Activated naive CD8-positive, alpha-beta T cell treated with anti-CD3 and anti-CD28 coated beads for 36 hours (primary cell): Measurements from ENCODE around the gene NPAS4. TPM values are rescaled to one million over a fixed set of nuclear protein-coding genes. Genes with fewer than 3 reads are reported as not detected.
"Not testable (repeated sequence)": the region's sequence is repeated elsewhere in the genome, so short reads cannot be mapped to it uniquely, and the experiment has no call there.

ENCODE experiments used
- DNase-seq: peaks from one replicate; pipeline ENCODE4 v3.0.0; 2021
- H3K27ac Mint-ChIP-seq: one replicate; pipeline ENCODE4 v1.8.0; 2022; ENCODE audit warnings: mild to moderate bottlenecking, moderate library complexity, mixed read lengths
- H3K27me3 Mint-ChIP-seq: one replicate; pipeline ENCODE4 v1.8.0; 2022; ENCODE audit warnings: mild to moderate bottlenecking, mixed read lengths
- H3K36me3 Mint-ChIP-seq: one replicate; pipeline ENCODE4 v1.8.0; 2021; ENCODE audit warnings: mild to moderate bottlenecking, mixed read lengths
- H3K4me1 Mint-ChIP-seq: one replicate; pipeline ENCODE4 v1.8.0; 2021; ENCODE audit warnings: mixed read lengths
- H3K4me3 Mint-ChIP-seq: one replicate; pipeline ENCODE4 v1.8.0; 2022; ENCODE audit warnings: mild to moderate bottlenecking, moderate library complexity, mixed read lengths
- H3K9me3 Mint-ChIP-seq: one replicate; pipeline ENCODE4 v1.8.0; 2022; ENCODE audit warnings: mixed read lengths
- total RNA-seq, 2 experiments: library from RNA; stranded (reverse); gene quantifications; one replicate each; pipeline ENCODE4 v1.2.3, GENCODE V29; 2021

NPAS4 gene
- total RNA-seq, 2 experiments from 2014 or later: 0.16 TPM; not detected in 1

GRCh38 chr11:66459138-66459778 is 38.4 kb downstream of the NPAS4 start:
- peaks cover 2% of the 10 kb centered on the region for H3K36me3 Mint-ChIP-seq
- peak overlapping the region; percentile 84 for H3K27ac Mint-ChIP-seq
- H3K27me3 Mint-ChIP-seq: no peaks in the 10 kb centered on the region
- peak; percentile 26 for DNase-seq
- peaks cover 7% of the 10 kb centered on the region for H3K9me3 Mint-ChIP-seq
- H3K4me1 Mint-ChIP-seq: peaks cover 35% of the 10 kb centered on the region
- no peak overlapping the region for H3K4me3 Mint-ChIP-seq

GRCh38 chr11:66462010-66462409 is 41.2 kb downstream of the NPAS4 start:
- H3K4me1 Mint-ChIP-seq: peaks cover 37% of the 10 kb centered on the region
- H3K9me3 Mint-ChIP-seq: peaks cover 7% of the 10 kb centered on the region
- DNase-seq: no peak
- no peak overlapping the region for H3K27ac Mint-ChIP-seq
- peaks cover 2% of the 10 kb centered on the region for H3K36me3 Mint-ChIP-seq
- H3K27me3 Mint-ChIP-seq: no peaks in the 10 kb centered on the region
- H3K4me3 Mint-ChIP-seq: no peak overlapping the region

GRCh38 chr11:66462911-66463310 is 42.1 kb downstream of the NPAS4 start:
- Mint-ChIP-seq H3K36me3 (peaks cover 2% of the 10 kb centered on the region), H3K4me3 (no peak overlapping the region), H3K27me3 (no peaks in the 10 kb centered on the region), H3K4me1 (peaks cover 42% of the 10 kb centered on the region), H3K27ac (no peak overlapping the region), H3K9me3 (peaks cover 7% of the 10 kb centered on the region)
- DNase-seq: no peak

GRCh38 chr11:66464116-66464515 is 43.3 kb downstream of the NPAS4 start:
- DNase-seq, H3K27me3 Mint-ChIP-seq, H3K27ac Mint-ChIP-seq, H3K4me3 Mint-ChIP-seq, H3K36me3 Mint-ChIP-seq, H3K9me3 Mint-ChIP-seq: not testable (repeated sequence)
- H3K4me1 Mint-ChIP-seq: peaks cover 40% of the 10 kb centered on the region

- peaks cover 7% of the 10 kb centered on the region for H3K9me3 Mint-ChIP-seq
- H3K27me3 Mint-ChIP-seq: no peaks in the 10 kb centered on the region
- no peak overlapping the region for H3K4me3 Mint-ChIP-seq
- DNase-seq: no peak
- H3K36me3 Mint-ChIP-seq: peaks cover 2% of the 10 kb centered on the region
- peaks cover 34% of the 10 kb centered on the region for H3K4me1 Mint-ChIP-seq
- no peak overlapping the region for H3K27ac Mint-ChIP-seq
These were observed 44.1 kb downstream of the NPAS4 start for GRCh38 chr11:66464916-66465315.

GRCh38 chr11:66465373-66466224 is 44.8 kb downstream of the NPAS4 start:
- no peaks in the 10 kb centered on the region for H3K27me3 Mint-ChIP-seq
- peaks cover 2% of the 10 kb centered on the region for H3K36me3 Mint-ChIP-seq
- peak overlapping the region; percentile 60 for H3K27ac Mint-ChIP-seq
- peaks cover 38% of the 10 kb centered on the region for H3K4me1 Mint-ChIP-seq
- peaks cover 7% of the 10 kb centered on the region for H3K9me3 Mint-ChIP-seq
- no peak for DNase-seq
- peak overlapping the region; percentile 81 for H3K4me3 Mint-ChIP-seq

GRCh38 chr11:66466225-66467033 is 45.6 kb downstream of the NPAS4 start, which contains the start of gene PELI3:
TSS of gene PELI3 (plus strand) at chr11:66466905. CDS start at chr11:66468129, 1,224 bp downstream.
- peaks cover 6% of the 10 kb centered on the region for H3K9me3 Mint-ChIP-seq
- H3K4me3 Mint-ChIP-seq: peak within 1 kb of the TSS; percentile 85
- peaks cover 41% of the 10 kb centered on the region for H3K4me1 Mint-ChIP-seq

GRCh38 chr11:66467034-66467659 is 46.3 kb downstream of the NPAS4 start:
- DNase-seq: no peak
- Mint-ChIP-seq H3K27ac (peak overlapping the region; percentile 71), H3K27me3 (no peaks in the 10 kb centered on the region), H3K36me3 (no peaks in the 10 kb centered on the region), H3K4me3 (peak overlapping the region; percentile 85), H3K9me3 (peaks cover 5% of the 10 kb centered on the region), H3K4me1 (peaks cover 41% of the 10 kb centered on the region)

More at GRCh38 chr11:66466225-66467033, 45.6 kb downstream of the NPAS4 start, which contains the start of gene PELI3:
- DNase-seq: peak; percentile 89
- Mint-ChIP-seq H3K27me3 (no peaks in the 10 kb centered on the region), H3K27ac (peak within 1 kb of the TSS; percentile 71), H3K36me3 (peaks cover 2% of the 10 kb centered on the region)

- Mint-ChIP-seq H3K4me1 (peaks cover 37% of the 10 kb centered on the region), H3K36me3 (no peaks in the 10 kb centered on the region), H3K27ac (no peak overlapping the region), H3K27me3 (no peaks in the 10 kb centered on the region), H3K4me3 (peak overlapping the region; percentile 85), H3K9me3 (peaks cover 2% of the 10 kb centered on the region)
- DNase-seq: peak; percentile 39
These were observed 46.9 kb downstream of the NPAS4 start for GRCh38 chr11:66467756-66468155.

GRCh38 chr11:66468691-66469090 is 47.9 kb downstream of the NPAS4 start:
- Mint-ChIP-seq H3K27ac (no peak overlapping the region), H3K36me3 (peaks cover 2% of the 10 kb centered on the region), H3K9me3 (no peaks in the 10 kb centered on the region), H3K27me3 (no peaks in the 10 kb centered on the region), H3K4me1 (peaks cover 31% of the 10 kb centered on the region), H3K4me3 (no peak overlapping the region)
- DNase-seq: no peak

GRCh38 chr11:66469441-66469840 is 48.6 kb downstream of the NPAS4 start:
- H3K4me1 Mint-ChIP-seq: peaks cover 31% of the 10 kb centered on the region
- H3K27ac Mint-ChIP-seq: no peak overlapping the region
- no peaks in the 10 kb centered on the region for H3K9me3 Mint-ChIP-seq
- peaks cover 2% of the 10 kb centered on the region for H3K36me3 Mint-ChIP-seq
- H3K27me3 Mint-ChIP-seq: no peaks in the 10 kb centered on the region
- no peak overlapping the region for H3K4me3 Mint-ChIP-seq
- DNase-seq: no peak

- Mint-ChIP-seq H3K4me3 (no peak overlapping the region), H3K9me3 (no peaks in the 10 kb centered on the region), H3K27ac (no peak overlapping the region), H3K4me1 (peaks cover 29% of the 10 kb centered on the region), H3K36me3 (peaks cover 2% of the 10 kb centered on the region), H3K27me3 (no peaks in the 10 kb centered on the region)
- no peak for DNase-seq
These were observed 49.2 kb downstream of the NPAS4 start for GRCh38 chr11:66470015-66470414.

GRCh38 chr11:66471142-66471541 is 50.3 kb downstream of the NPAS4 start:
- Mint-ChIP-seq H3K36me3 (peaks cover 2% of the 10 kb centered on the region), H3K4me1 (peaks cover 22% of the 10 kb centered on the region), H3K9me3 (no peaks in the 10 kb centered on the region), H3K4me3 (no peak overlapping the region), H3K27me3 (no peaks in the 10 kb centered on the region), H3K27ac (no peak overlapping the region)
- no peak for DNase-seq

GRCh38 chr11:66472054-66472453 is 51.2 kb downstream of the NPAS4 start:
- Mint-ChIP-seq H3K4me3 (no peak overlapping the region), H3K36me3 (peaks cover 2% of the 10 kb centered on the region), H3K27me3 (no peaks in the 10 kb centered on the region), H3K4me1 (peaks cover 18% of the 10 kb centered on the region), H3K27ac (no peak overlapping the region), H3K9me3 (no peaks in the 10 kb centered on the region)
- DNase-seq: no peak
